Measurements from ENCODE around the gene CCDC106.

The CCDC106 gene

GRCh38 chr19:55661826-55662225 is 13.8 kb downstream of the CCDC106 start:
- Mint-ChIP-seq H3K4me1 (peaks cover 67% of the 10 kb centered on the region), H3K4me3 (no peak overlapping the region), H3K27ac (peak overlapping the region; percentile 26), H3K36me3 (peaks cover 60% of the 10 kb centered on the region), H3K9me3 (no peaks in the 10 kb centered on the region), H3K27me3 (no peaks in the 10 kb centered on the region)
- no peak for ATAC-seq

- no peak overlapping the region for H3K27ac Mint-ChIP-seq
- no peaks in the 10 kb centered on the region for H3K27me3 Mint-ChIP-seq
- H3K36me3 Mint-ChIP-seq: peaks cover 60% of the 10 kb centered on the region
- no peaks in the 10 kb centered on the region for H3K9me3 Mint-ChIP-seq
- H3K4me1 Mint-ChIP-seq: peaks cover 47% of the 10 kb centered on the region
- no peak for ATAC-seq
- H3K4me3 Mint-ChIP-seq: no peak overlapping the region
Observed at GRCh38 chr19:55663846-55664536, 16.0 kb downstream of the CCDC106 start.

- H3K36me3 Mint-ChIP-seq: peaks cover 62% of the 10 kb centered on the region
Observed at GRCh38 chr19:55666343-55667005, 18.5 kb downstream of the CCDC106 start.

DNA sequence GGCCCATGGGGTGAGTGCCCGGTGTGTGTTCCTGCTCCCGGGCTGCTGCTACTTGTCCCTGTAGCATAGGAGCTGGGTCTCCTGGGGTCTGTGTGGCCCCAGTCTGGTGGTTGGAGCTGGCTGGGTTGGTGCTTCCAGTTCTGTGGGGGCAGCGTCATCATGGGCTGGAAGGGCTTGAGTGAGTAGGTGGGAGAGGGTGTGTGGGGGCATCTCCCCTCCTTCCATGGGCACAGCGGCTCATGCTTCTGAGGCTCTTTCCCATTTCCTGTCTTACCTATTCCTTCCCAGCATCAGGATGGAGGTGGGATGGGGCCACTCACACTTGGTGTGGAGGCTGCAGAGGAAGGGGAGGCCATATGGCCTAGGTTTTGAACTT is 19.0 kb downstream of the CCDC106 start:
- Mint-ChIP-seq H3K4me1 (peaks cover 47% of the 10 kb centered on the region), H3K9me3 (no peaks in the 10 kb centered on the region), H3K27ac (no peak overlapping the region), H3K27me3 (no peaks in the 10 kb centered on the region), H3K36me3 (peaks cover 60% of the 10 kb centered on the region), H3K4me3 (no peak overlapping the region)
- ATAC-seq: no peak

More at GRCh38 chr19:55666343-55667005, 18.5 kb downstream of the CCDC106 start:
- ATAC-seq: no peak
- Mint-ChIP-seq H3K27me3 (no peaks in the 10 kb centered on the region), H3K27ac (no peak overlapping the region), H3K9me3 (no peaks in the 10 kb centered on the region), H3K4me1 (peaks cover 48% of the 10 kb centered on the region), H3K4me3 (no peak overlapping the region)

DNA sequence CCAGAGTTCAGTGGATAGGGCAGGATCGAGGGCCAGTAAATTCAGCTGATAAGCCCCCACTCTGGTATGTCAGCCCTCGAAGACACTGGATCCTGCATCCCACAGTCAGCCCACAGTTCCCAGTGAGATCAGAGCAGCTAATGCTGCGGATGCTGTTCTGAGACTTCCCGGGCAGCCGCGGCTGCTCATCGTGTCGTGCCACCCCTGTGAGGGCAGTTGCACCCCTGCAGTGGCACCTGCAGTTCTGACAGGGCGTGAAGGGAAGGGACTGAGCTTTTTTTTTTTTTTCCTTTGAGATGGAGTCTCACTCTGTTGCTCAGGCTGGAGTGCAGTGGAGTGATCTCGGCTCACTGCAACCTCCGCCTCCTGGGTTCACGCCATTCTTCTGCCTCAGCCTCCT is 19.5 kb downstream of the CCDC106 start:
- no peaks in the 10 kb centered on the region for H3K27me3 Mint-ChIP-seq
- no peaks in the 10 kb centered on the region for H3K9me3 Mint-ChIP-seq
- ATAC-seq: no peak
- no peak overlapping the region for H3K4me3 Mint-ChIP-seq
- no peak overlapping the region for H3K27ac Mint-ChIP-seq
- H3K4me1 Mint-ChIP-seq: peaks cover 47% of the 10 kb centered on the region
- peaks cover 59% of the 10 kb centered on the region for H3K36me3 Mint-ChIP-seq

DNA sequence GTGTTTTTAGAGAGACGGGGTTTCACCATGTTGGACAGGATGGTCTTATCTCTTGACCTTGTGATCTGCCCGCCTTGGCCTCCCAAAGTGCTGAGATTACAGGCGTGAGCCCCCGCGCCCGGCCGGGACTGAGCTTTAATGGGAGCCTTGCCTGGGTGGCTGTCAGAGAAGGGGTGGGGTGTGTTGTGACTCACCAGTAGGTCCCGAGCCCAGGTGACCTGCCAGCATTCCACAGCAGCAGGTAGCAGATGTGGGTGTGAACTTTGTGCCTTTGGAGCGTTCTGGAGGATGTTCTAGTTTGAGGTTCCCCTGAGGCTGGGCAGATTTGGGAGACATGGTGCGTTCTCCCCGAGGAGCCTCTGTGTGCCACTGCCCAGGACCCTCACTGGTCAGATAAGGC is 19.9 kb downstream of the CCDC106 start:
- H3K27ac Mint-ChIP-seq: no peak overlapping the region
- no peak for ATAC-seq
- H3K27me3 Mint-ChIP-seq: no peaks in the 10 kb centered on the region
- H3K36me3 Mint-ChIP-seq: peaks cover 55% of the 10 kb centered on the region
- no peak overlapping the region for H3K4me3 Mint-ChIP-seq
- H3K4me1 Mint-ChIP-seq: peaks cover 43% of the 10 kb centered on the region
- H3K9me3 Mint-ChIP-seq: no peaks in the 10 kb centered on the region

- H3K27me3 Mint-ChIP-seq: no peaks in the 10 kb centered on the region
- ATAC-seq: no peak
- H3K4me3 Mint-ChIP-seq: no peak overlapping the region
- no peak overlapping the region for H3K27ac Mint-ChIP-seq
- no peaks in the 10 kb centered on the region for H3K9me3 Mint-ChIP-seq
- H3K36me3 Mint-ChIP-seq: peaks cover 55% of the 10 kb centered on the region
- peaks cover 41% of the 10 kb centered on the region for H3K4me1 Mint-ChIP-seq
Observed at GRCh38 chr19:55668603-55669348, 20.8 kb downstream of the CCDC106 start.

- Mint-ChIP-seq H3K9me3 (no peaks in the 10 kb centered on the region), H3K4me3 (no peak overlapping the region), H3K36me3 (peaks cover 53% of the 10 kb centered on the region), H3K27me3 (no peaks in the 10 kb centered on the region), H3K4me1 (peaks cover 43% of the 10 kb centered on the region), H3K27ac (no peak overlapping the region)
- ATAC-seq: no peak
Observed at GRCh38 chr19:55669418-55670279, 21.6 kb downstream of the CCDC106 start.

GRCh38 chr19:55670280-55671053 is 22.5 kb downstream of the CCDC106 start:
- H3K9me3 Mint-ChIP-seq: no peaks in the 10 kb centered on the region
- peaks cover 47% of the 10 kb centered on the region for H3K4me1 Mint-ChIP-seq
- no peak for ATAC-seq
- H3K27ac Mint-ChIP-seq: peak overlapping the region; percentile 48
- peaks cover 56% of the 10 kb centered on the region for H3K36me3 Mint-ChIP-seq
- no peak overlapping the region for H3K4me3 Mint-ChIP-seq
- no peaks in the 10 kb centered on the region for H3K27me3 Mint-ChIP-seq

GRCh38 chr19:55671054-55671378 is 23.0 kb downstream of the CCDC106 start:
- no peaks in the 10 kb centered on the region for H3K27me3 Mint-ChIP-seq
- H3K36me3 Mint-ChIP-seq: peaks cover 55% of the 10 kb centered on the region

GRCh38 chr19:55672418-55672817 is 24.4 kb downstream of the CCDC106 start:
- H3K4me3 Mint-ChIP-seq: no peak overlapping the region
- H3K36me3 Mint-ChIP-seq: peaks cover 58% of the 10 kb centered on the region
- no peaks in the 10 kb centered on the region for H3K9me3 Mint-ChIP-seq
- no peak for ATAC-seq
- H3K4me1 Mint-ChIP-seq: peaks cover 64% of the 10 kb centered on the region
- H3K27me3 Mint-ChIP-seq: no peaks in the 10 kb centered on the region
- H3K27ac Mint-ChIP-seq: no peak overlapping the region

More at GRCh38 chr19:55671054-55671378, 23.0 kb downstream of the CCDC106 start:
- no peaks in the 10 kb centered on the region for H3K9me3 Mint-ChIP-seq
- no peak for ATAC-seq
- H3K27ac Mint-ChIP-seq: peak overlapping the region; percentile 48
- H3K4me3 Mint-ChIP-seq: no peak overlapping the region
- H3K4me1 Mint-ChIP-seq: peaks cover 52% of the 10 kb centered on the region

DNA sequence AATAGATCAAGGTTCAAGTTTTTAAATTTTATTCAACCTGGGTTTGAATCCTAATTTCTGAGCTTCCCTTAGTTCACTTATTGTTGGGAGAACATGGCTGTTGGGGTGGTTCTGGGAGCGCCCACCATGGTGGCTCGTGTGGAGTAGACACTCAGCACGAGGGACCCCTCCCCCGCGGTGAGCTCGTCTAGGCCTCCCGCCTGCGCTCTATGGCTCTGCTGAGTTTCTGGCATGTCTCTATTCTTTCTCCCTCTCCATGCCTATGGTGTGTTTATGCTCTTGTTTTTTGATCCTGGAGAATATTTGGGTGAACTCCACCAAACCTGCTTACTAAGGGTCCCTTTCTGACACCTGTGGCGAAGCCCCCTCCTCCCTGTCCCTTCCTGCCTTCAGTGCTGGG is 25.5 kb downstream of the CCDC106 start:
- Mint-ChIP-seq H3K9me3 (no peaks in the 10 kb centered on the region), H3K27ac (peak overlapping the region; percentile 78), H3K4me1 (peaks cover 75% of the 10 kb centered on the region), H3K27me3 (no peaks in the 10 kb centered on the region), H3K36me3 (peaks cover 61% of the 10 kb centered on the region), H3K4me3 (no peak overlapping the region)
- no peak for ATAC-seq

- no peak for ATAC-seq
- H3K9me3 Mint-ChIP-seq: no peaks in the 10 kb centered on the region
- no peak overlapping the region for H3K4me3 Mint-ChIP-seq
- H3K27ac Mint-ChIP-seq: peak overlapping the region; percentile 78
- peaks cover 79% of the 10 kb centered on the region for H3K4me1 Mint-ChIP-seq
- H3K27me3 Mint-ChIP-seq: no peaks in the 10 kb centered on the region
- H3K36me3 Mint-ChIP-seq: peaks cover 65% of the 10 kb centered on the region
Observed at GRCh38 chr19:55673889-55674288, 25.9 kb downstream of the CCDC106 start.

GRCh38 chr19:55674459-55674840 is 26.4 kb downstream of the CCDC106 start:
- Mint-ChIP-seq H3K9me3 (no peaks in the 10 kb centered on the region), H3K27me3 (no peaks in the 10 kb centered on the region), H3K4me1 (peaks cover 84% of the 10 kb centered on the region), H3K4me3 (peak overlapping the region; percentile 98), H3K36me3 (peaks cover 66% of the 10 kb centered on the region), H3K27ac (peak overlapping the region; percentile 78)
- ATAC-seq: no peak

Data from stimulated activated memory B cell treated with anti-CD40 and anti-IgM and Interleukin-4, amounts not matched to agents 10 μg/mL and 1 μg/mL and 100 μg/mL, for 72 hours (primary cell).